Fibroblast of skin of scalp (primary cell): ENCODE data around the gene PBX1.
A peak's percentile ranks its signal among the peaks of the same experiment; 100 is the strongest.

Experiments used
- DNase-seq: peaks from one replicate; pipeline ENCODE4 v3.0.0-alpha.2; 2013

Gene PBX1

DNA sequence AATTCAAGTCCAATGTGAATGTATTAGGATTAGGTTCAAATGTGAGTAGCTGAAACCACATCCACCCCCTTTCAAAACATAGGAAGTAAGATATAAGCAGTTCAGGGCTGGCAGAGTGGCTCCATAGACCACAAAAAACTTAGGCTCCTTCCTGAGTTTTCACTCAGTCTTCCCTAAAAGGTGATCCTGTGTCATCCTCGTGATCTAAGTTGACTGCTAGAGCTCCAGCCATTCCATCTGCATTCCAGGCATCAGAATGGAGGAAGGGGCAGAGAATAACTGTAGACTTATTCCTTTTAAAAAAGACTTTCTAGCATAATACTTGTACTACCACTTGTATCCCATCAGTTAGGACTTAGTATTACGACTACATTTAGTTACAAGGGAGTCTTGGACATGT is 204.1 kb downstream of the PBX1 start:
- DNase-seq: no peak

DNA sequence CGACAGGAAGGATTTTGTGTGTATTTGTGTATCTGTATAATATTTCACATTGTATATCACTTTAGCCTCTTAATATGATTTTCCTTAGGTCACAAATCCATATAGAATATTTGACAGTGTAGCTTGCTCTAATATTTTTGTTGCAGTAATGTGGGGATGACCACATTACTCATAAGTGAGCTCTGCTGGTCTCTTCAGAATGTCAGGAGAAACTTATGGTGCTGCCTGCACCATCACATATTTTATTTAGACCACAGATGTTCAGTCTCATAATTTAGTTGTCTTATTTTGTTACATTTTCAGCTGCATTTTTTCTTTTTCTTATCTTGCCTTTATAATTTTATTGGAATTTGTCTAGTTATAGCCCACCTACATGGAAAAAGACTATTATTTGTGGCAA is 205.3 kb downstream of the PBX1 start:
- DNase-seq: peak; percentile 66

DNA sequence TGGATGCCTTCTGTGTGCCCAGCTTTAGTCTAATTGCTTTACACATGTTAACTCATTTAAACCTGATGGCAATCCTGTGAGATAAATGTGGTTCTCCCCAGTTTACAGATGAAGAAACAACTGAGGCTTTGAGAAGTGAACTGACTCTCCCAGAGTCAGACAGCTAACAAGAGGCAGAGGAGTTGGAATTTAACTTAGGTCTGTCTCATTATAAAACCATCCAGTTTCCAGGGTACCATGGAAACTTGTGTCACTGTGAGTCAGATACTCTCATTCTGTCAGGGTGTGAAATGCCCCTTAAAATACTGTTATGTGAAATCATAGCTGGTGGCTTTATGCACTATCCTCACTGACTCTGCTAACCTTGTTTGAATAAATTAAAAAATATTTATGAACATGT is 206.6 kb downstream of the PBX1 start:
- DNase-seq: peak; percentile 94

DNA sequence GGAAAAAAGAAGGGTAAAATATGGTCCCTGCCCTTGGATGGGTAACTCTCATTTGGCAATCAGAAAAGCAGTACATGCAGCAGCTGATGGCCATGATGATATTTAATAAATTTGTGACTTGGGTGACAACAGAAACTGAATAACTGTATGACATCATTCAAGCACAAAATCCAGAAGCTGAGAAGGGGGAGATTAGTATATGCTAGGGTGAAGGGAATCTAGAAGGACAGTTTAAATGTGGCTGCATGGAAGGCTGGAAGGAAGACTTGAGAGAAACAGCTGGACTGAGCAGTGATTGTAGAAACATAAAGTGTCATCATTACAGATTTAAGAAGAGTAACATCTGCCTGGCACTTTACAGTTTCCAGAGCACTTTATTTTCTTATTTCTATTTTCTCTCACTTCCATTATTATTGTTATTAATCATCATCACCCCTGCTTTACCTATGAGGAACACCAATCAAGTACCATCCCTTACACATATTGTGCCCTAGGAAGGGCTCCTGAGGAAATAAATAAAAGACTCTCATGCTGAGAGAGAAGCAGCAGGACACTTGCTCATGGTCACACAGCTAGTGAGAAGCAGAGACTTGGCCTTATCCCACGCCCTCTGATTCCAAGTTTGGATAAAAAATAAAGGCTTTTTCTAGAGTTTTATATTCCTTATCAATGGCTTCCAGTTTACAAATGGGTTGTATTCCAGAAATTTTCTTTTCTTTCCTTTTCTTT is 207.2 kb downstream of the PBX1 start:
- peak; percentile 27 for DNase-seq

DNA sequence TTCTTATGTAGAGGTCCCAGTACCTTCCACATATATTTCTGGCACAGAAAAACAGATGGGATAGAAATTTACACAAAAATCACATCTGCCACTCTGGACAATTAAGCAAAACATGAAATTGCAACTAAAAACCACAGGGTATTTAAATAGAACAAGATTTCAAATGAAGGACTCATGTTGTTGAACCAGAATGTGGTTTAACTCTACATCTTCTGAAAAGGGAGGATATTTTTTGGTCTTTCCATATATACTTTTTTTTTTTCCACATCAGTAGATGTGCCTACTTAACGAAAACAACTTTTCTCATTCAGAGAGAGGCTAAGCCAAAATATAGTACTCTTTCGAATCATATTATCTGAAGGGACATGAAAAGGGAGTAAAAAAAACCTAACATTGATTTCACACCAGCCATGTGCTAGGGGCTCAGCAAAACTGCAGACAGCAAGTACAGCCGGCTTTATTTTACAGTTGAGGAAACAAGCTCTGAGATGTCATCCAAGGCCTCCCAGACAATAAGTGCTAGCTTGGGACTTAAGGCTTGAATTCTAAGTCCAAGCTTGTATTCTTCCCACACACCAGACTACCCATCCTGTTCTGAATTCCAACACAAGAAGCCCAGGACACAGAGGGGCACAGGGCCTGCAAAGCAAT is 208.9 kb downstream of the PBX1 start:
- no peak for DNase-seq

DNA sequence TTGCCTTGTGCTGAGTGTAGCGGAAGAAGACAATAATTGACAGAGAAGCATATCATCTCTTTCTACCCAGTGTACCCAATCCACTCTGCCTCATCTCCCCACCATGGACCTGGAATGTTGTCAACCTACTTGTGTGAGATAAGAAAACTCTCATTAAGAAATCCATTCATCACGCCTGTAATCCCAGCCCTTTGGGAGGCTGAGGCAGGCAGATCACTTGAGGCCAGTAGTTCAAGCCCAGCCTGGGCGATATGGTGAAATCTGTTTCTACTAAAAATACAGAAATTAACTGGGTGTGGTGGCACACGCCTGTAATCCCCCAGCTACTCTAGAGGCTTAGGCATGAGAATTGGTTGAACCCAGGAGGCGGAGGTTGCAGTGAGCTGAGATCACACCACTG is 209.6 kb downstream of the PBX1 start:
- DNase-seq: no peak

DNA sequence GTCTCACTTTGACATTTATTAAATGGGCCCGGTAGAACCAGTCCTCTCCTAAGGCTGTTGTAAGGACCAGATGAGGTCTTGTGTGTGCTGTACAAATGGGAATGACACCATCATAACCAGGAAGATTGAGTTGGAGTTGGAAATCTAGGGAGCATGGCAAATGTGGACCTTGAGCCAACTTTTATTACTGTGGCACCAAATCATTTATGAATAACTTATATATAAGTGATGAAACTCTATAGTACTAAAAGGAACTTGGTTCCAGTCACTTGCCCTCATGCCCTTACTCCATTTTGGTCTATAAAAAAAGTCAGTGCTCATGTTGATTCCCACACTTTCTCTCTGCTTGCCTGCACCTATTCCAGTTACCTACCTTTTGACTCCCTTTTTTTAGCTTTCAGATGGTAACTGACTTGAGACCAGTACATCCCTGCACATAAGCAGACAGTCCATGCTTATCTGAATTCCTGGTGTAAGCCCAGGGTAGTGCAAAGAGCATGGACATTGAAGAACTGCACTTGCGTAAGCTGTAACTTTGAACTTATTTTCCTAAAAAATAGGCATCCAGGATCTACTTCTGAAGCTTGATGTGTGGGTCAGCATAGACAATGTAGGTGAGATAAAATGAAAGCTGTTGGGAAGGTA is 210.6 kb downstream of the PBX1 start:
- no peak for DNase-seq

DNA sequence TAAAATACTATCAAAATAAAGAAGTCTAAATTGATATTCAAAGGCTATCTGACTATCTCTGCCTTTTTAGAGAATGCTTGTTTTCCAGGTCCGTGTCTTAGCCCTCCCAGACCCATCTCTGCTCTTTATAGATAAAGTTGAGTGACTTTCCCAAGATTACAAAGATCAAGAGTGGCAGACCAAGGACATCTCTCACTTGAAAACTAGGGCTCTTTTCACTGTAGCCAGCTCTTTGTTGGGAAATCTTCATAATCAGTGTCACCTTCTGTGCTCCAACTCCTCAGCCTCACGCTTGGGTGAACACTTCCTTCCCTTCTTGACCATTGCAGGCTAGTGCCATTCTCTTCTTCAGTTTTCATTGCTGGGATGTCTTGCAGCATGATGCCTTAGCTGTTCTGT is 211.1 kb downstream of the PBX1 start:
- no peak for DNase-seq

DNA sequence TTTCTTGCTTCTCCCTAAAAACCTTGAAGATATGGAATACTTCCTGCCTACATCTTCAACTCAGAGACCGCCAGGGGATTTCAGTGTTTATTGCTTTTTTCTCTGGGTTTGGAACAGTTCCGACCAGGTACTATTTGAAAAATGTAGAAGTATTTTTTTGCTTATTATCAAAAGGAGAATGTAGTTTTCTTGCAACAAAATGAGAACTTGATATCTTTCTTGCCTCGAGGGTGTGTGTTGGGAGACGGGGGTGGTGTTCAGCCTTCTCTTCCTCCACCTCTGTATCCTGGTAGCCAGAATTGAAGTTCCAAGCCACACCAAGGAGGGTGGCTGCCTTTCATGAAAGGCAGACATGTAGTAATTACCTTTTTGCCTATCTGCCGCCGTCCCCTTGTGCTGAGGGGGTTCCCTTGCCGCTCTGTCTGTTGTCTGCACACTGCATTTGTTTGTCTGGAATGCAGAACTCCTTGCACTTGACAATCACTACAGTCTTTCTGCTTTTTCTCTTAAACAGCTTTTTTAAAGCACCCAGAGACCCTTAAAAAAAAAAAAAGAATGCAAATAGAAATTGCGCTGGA is 212.1 kb downstream of the PBX1 start:
- peak; percentile 47 for DNase-seq

DNA sequence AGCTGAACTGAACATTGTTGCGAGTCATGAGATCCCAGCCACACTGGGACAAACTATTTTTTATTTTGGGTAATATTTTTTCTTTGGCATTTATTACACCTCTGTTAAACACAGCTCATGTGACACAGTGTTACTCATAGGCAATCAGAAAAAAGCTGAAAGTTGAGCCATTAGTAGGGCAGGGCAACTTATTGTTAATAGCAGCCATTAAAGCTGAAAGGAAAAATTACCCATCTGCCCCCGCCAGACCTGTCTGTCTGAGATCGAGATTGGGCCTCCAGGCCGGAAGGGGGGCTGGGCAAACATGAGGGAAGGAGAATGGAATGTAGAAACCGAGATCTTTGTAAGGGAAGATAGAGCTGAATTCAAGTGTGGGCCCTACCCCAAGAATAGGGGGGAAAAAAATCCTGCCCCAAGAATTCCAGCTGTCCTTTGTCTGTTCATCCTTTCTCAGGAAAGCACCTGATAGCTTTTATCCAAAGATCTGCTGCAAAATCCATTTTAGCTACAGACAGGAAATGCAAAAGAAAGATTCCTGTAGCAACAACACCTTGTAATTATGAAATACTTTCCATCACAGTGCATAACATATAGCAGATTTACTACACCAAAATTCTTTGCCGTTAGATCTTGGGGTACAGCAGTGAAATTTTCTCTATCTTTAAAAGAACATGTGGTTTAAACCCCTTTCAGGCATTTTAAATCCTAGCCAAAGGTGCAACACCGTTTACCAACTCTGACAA is 212.8 kb downstream of the PBX1 start:
- peak; percentile 73 for DNase-seq

DNA sequence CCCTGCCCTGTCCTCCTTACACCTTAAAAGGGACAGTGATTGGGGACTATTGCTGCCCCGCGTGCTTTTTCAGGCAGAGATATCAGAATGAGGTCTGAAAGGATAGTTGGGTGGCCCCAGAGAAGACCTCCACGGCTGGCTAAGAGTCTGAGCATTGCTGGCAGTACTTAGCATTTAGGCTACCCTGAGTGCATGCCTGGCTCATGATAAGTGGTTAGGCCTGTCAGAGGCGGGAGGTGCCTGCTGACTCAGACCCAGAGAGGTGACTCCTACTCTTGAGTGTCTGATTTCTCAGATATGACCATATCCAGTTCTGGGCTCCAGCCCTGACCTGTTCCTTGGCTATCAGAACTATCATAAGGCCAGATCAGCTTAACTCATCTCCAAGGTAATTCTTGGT is 213.7 kb downstream of the PBX1 start:
- peak; percentile 87 for DNase-seq

DNA sequence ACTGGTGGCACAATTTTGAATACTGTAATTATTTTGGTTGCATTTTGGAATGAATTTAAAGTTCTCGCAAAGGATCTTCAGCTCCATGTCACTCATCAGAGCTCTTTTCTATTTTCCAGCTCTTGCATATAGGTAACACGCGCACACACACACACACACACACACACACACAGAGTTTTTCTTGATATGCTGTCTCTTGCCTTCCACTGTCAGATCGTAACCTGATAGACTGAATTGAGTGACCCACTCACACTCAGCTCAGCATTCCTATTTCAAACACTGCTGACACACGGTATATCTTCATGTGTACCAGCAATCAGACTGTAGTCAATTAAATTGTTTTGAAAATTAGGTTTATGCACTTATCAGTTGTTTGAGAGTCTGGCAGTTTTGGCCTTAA is 214.1 kb downstream of the PBX1 start:
- DNase-seq: no peak

DNA sequence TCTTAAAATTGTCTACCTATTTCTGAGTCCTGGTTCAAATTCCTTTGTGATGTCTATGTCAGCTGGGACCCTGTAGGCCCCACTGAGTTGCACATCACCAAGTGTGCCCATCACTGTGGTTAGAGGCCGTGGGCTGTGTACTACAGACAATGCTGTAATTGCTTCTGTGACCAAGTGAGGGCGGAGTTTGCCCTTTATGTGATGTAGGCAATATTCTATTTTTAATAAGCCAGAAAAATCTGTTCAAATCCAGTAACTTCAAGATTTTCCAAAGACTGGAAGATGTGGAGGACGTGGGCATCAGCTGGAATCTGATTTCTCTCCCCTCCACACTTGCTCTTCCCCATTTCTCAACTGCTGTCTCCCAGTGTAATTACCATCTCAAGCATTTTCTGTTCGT is 215.4 kb downstream of the PBX1 start:
- DNase-seq: no peak

DNA sequence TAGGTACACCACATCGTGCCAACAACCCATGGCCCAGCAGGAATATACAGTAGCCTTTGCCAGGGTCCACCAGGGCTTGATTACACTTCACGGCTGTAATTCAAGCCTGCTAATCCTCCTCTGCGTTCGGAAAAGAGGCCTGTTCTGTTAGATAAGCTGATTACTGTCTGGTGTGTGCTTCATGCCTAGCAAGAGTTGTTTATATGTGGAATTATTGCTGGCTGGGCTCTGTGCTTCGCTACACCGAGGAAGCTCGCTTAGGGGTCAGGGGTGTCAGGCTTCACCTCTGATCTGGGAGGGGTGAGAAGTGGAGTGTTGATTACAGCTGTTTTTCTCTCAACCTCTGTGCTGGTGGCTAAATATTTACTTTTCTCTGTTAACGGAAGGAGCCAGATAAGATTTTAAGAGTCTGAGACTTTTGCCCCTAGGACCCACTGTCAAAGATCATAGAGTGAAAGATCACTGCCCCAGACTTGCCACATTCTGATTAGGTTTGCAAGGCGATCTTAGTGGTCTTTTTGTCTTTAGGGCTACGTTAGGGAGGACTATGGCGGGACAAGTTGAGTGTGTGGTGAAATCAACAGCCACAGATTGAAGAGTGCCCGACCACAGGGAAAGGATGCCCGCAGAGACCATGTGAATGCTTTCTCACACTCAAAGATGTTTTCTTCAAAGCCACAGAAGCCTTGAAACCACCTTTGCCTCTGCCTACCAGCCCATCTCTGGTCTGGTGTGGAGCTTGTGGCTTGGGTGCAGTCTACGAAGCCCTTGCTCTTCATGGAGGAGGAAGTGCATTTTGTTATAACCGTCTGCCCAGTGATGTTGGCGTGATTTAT is 216.1 kb downstream of the PBX1 start:
- DNase-seq: no peak

DNA sequence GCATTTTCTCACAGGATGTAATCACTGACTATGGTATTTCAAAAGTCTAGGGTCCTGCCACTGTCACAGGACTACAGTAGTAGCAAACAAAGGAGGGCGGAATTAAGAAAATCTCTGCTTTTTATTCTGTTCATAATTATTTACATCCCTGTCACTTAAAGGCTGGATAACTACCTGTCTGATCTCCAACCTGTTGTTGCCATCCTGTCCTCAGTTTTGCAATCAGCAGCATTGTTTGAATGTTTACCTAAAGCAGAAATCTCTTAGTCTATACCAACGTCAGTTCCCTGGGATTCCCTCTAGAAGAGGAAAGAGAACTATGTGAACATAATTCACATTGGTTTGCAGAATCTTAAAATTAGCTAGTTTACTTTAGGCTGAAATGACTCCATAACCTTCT is 218.5 kb downstream of the PBX1 start:
- DNase-seq: no peak

DNA sequence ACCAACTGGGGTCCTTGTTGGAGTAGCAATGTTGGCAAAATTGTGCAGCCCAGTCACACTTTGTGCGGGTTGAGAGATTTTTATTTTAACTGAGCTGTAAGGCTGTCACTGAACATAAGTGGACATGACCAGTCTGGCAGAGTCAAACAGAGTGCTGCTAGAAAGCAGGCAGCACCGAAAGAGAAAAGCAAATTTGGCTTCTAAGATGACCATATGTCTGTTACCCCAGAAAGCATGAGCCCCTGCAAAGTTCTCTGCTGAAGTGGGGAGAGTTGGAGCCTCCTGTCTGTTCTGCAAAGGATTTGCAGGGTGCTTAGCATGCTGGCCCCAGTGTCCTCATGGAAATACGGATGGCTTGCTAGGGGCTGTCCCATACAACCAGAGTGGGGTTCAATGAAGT is 220.4 kb downstream of the PBX1 start:
- no peak for DNase-seq

DNA sequence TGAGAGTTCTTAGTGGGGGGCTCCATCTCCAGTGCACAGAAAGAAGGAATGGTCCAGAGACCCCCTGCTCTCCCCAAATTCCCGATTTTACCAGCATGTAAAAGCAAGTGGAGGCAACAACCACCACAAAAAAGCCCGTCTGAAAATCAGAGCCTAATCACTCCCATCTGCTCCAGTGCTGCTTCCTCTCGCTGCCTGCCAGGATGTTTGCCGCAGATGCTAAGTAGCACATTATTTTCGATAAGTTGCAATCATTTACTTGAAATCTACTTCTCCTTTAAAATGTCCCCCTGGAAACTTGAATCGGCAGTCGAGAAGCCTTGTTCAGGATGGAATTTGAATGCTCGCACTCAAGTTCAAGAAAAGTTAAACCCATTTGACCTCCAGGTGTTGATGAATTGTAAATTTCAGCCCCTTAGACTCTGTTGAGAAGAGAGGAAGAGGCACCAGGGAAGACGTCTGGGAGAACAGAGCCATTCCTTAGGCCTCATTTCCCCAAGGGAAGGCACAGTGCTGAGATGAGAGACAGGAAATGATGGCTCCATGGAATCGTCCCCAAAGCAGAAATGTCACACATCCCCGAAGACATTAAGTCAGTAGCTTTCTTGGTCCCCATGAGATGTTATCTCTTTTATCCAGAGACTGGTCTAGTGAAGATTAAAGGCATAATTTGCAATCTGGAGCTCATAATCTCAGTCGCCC is 221.3 kb downstream of the PBX1 start:
- peak; percentile 36 for DNase-seq

DNA sequence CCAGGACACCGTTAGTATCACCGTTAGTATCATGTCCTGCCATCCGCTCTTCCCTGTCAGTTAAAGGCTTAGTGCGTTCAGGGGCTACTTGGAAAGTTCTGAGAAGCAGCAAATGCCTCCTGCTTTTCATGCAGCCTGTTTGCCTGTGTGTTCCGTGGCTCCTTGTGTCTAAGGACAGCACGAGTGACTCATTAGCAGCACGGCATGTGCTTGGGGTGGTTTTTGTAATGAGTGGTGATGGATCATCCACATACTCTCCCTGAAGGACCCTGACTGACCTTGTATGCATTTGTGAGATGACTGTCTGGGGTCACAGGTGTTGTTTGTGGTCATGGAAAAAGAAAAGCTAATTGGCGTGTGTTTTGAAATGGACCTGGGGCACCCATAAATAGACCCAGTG is 221.9 kb downstream of the PBX1 start:
- peak; percentile 78 for DNase-seq

DNA sequence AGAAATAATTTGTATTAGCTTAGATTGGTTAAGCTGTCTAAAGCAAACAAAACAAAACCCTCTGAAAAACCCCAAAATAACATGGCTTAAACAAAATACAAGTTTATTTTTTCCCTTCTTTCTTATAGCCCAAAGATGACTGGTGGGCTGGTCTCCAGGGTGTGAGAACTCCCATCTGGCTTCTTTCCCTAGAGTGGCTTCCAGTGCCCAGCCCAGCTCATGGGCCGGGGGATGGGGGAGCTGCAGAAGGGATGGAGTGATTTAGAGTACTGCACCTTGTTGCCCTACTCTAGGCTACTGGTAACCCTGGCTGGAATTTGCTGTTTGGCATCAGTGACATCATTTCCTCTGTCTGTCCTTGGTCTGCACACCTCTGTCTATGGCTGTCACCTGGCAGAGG is 223.0 kb downstream of the PBX1 start:
- DNase-seq: no peak

DNA sequence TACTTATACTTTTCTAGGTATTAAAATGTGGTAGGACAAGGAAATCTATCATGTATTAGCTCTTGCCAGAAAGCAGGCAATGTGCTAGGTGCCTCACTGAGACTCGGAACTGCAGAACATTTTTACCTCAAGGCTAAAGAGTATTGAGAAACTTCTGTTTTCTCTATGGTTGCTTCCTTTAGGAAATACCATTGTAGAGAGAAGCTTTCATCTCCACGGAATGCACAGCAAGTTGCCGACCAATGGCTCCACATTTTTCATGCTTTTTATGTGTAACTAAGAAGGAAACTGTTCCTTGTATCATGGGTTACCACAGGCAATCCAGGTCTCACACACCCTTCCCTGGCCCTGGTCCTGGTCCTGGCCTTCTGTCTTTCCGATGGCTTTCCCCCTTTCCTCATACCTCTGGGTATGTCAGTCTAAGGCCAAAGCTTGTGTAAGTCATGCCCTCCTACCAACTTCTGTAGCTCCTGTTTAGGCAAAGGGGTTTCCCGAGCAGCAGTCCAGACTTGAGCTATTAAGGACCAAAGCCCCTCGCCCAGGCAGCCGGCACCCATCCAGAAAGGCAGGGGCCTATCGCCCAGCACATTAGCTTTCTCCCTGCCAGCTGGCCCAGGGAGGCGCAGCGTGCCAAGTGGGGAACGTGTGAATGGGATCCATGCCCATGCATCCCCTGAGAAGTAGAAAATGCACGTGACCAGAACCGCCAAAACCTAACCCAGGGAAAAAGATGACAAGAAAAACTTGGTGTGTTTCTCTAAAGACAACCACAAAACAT is 225.0 kb downstream of the PBX1 start:
- DNase-seq: no peak

DNA sequence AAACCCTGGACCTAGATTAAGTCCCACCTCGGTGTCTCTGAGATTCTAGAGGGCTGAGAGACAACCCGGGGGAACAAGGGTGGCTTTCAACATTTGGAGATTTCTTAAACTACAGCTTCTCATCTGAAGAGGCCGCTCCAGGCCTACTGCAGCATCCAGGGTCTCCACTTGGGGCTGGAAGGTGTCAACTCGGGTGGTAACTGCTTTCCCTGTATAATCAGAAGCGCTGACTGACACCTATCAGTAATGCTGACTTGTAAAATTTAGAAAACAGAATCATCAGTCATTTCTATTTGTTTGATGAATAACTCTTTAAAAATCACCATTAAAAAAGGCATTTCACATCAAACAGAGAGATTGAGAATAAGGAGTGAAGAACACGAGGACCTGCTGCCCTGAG is 226.0 kb downstream of the PBX1 start:
- DNase-seq: no peak
